OCI-LY7 (cell line): Measurements from ENCODE around the gene ANP32A.

Source experiments
- EZH2phosphoT487 ChIP-seq: fragments of 200-600 bp; sonication (generic); IDR thresholded peaks from 2 replicates; pipeline ENCODE4 v1.6.1; 2018; ENCODE audit warnings: low read depth, borderline replicate concordance, mild to moderate bottlenecking, mixed run types, antibody characterized with exemption, low read length, moderate library complexity, mixed read lengths
- TF ChIP-seq, protein P1 (sequence below): fragments of 200-600 bp; sonication (generic); conservative IDR thresholded peaks from 2 replicates; pipeline ENCODE4 v1.5.1; 2014; ENCODE audit warnings: mild to moderate bottlenecking, antibody characterized with exemption, low read length, moderate library complexity, mixed read lengths

- TF ChIP-seq, protein P1, sequence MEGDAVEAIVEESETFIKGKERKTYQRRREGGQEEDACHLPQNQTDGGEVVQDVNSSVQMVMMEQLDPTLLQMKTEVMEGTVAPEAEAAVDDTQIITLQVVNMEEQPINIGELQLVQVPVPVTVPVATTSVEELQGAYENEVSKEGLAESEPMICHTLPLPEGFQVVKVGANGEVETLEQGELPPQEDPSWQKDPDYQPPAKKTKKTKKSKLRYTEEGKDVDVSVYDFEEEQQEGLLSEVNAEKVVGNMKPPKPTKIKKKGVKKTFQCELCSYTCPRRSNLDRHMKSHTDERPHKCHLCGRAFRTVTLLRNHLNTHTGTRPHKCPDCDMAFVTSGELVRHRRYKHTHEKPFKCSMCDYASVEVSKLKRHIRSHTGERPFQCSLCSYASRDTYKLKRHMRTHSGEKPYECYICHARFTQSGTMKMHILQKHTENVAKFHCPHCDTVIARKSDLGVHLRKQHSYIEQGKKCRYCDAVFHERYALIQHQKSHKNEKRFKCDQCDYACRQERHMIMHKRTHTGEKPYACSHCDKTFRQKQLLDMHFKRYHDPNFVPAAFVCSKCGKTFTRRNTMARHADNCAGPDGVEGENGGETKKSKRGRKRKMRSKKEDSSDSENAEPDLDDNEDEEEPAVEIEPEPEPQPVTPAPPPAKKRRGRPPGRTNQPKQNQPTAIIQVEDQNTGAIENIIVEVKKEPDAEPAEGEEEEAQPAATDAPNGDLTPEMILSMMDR: no peak
- TF ChIP-seq EZH2phosphoT487: no peak
These were observed 36.5 kb downstream of the ANP32A start for GRCh38 chr15:68784206-68784605.
